PC-9 (cell line): ENCODE data around the gene SPEG. TPM values are rescaled to one million over a fixed set of nuclear protein-coding genes. Genes with fewer than 3 reads are reported as not detected.

Experiments used
- BruUV-seq: library from RNA; stranded (reverse); fragments of 400-500 nt; replicated peaks from 2 replicates; lab custom pipeline; 2021; lab: Mats Ljungman, UMichigan
- CTCF ChIA-PET: fragments of 300-600 bp; sonication (Branson Sonifier 250); formaldehyde crosslinking; loops from one replicate; lab custom pipeline; 2022; ENCODE audit warnings: antibody characterized with exemption; lab: Charles Lee
- POLR2A ChIA-PET: fragments of 300-600 bp; sonication (Branson Sonifier 250); formaldehyde crosslinking; loops from one replicate; lab custom pipeline; 2022; ENCODE audit warnings: antibody characterized with exemption; ENCODE audit not compliant: unreplicated experiment; lab: Charles Lee
- DNase-seq, 2 experiments: peaks; one replicate each; pipeline versions ENCODE4 v3.0.0 to v3.0.0-alpha.2; 2015 to 2022; ENCODE audit warnings: mixed read lengths in 1 of 2
- H2AFZ ChIP-seq: fragments of 200-600 bp; sonication (generic); 2 replicates; pipeline ENCODE4 v1.8.1; 2017; ENCODE audit warnings: antibody characterized with exemption
- H3F3A ChIP-seq: fragments of 200-600 bp; sonication (generic); 2 replicates; pipeline ENCODE4 v1.8.1; 2017; ENCODE audit warnings: antibody characterized with exemption, mild to moderate bottlenecking, low read depth; ENCODE audit not compliant: insufficient read depth
- H3K27ac ChIP-seq: fragments of 200-600 bp; sonication (generic); 2 replicates; pipeline ENCODE4 v1.6.1; 2016; ENCODE audit warnings: mixed run types
- H3K27me3 ChIP-seq: fragments of 200-600 bp; sonication (generic); 2 replicates; pipeline ENCODE4 v1.6.1; 2016; ENCODE audit warnings: low read depth, mixed run types; ENCODE audit not compliant: insufficient read depth
- H3K36me3 ChIP-seq: fragments of 200-600 bp; sonication (generic); 2 replicates; pipeline ENCODE4 v1.6.1; 2016; ENCODE audit warnings: low read depth, mixed run types
- H3K4me1 ChIP-seq: fragments of 200-600 bp; sonication (generic); replicated peaks from 2 replicates; pipeline ENCODE4 v1.6.1; 2016; ENCODE audit warnings: mixed run types; ENCODE audit not compliant: insufficient read depth
- H3K4me2 ChIP-seq: fragments of 200-600 bp; sonication (generic); 2 replicates; pipeline ENCODE4 v1.6.1; 2017; ENCODE audit warnings: mixed run types
- H3K4me3 ChIP-seq: fragments of 200-600 bp; sonication (generic); 2 replicates; pipeline ENCODE4 v1.6.1; 2016; ENCODE audit warnings: mixed run types
- H3K79me2 ChIP-seq: fragments of 200-600 bp; sonication (generic); 2 replicates; pipeline ENCODE4 v1.6.1; 2017; ENCODE audit warnings: low read depth, mixed run types
- H3K9me2 ChIP-seq: fragments of 200-600 bp; sonication (generic); 2 replicates; pipeline ENCODE4 v1.8.1; 2017; ENCODE audit warnings: mild to moderate bottlenecking; ENCODE audit not compliant: insufficient read depth
- H3K9me3 ChIP-seq: fragments of 200-600 bp; sonication (generic); 2 replicates; pipeline ENCODE4 v1.8.1; 2016; ENCODE audit warnings: low read depth; ENCODE audit not compliant: insufficient read depth
- H4K20me1 ChIP-seq: fragments of 200-600 bp; sonication (generic); 2 replicates; pipeline ENCODE4 v1.8.1; 2017; ENCODE audit not compliant: insufficient read depth
- EZH2 ChIP-seq: fragments of 200-600 bp; sonication (generic); IDR thresholded peaks from 2 replicates; pipeline ENCODE4 v1.8.0; 2017; ENCODE audit warnings: antibody characterized with exemption, low read depth
- intact Hi-C: fragments of 100-400 bp; cut with micrococcal nuclease; formaldehyde crosslinking; loops from one replicate; pipeline ENCODE4 v1.10.0; 2022; ENCODE audit not compliant: unreplicated experiment
- total RNA-seq: library from RNA; stranded (reverse); gene quantifications from 2 replicates; pipeline ENCODE4 v1.2.3, GENCODE V29; 2021
- TF ChIP-seq, protein P1 (sequence below): fragments of 200-600 bp; sonication (generic); conservative IDR thresholded peaks from 2 replicates; pipeline ENCODE4 v1.6.1; 2017; ENCODE audit warnings: mixed run types, antibody characterized with exemption, mild to moderate bottlenecking, moderate library complexity

The SPEG gene
- total RNA-seq, 1 experiment from 2014 or later, result 46.8 TPM

DNA sequence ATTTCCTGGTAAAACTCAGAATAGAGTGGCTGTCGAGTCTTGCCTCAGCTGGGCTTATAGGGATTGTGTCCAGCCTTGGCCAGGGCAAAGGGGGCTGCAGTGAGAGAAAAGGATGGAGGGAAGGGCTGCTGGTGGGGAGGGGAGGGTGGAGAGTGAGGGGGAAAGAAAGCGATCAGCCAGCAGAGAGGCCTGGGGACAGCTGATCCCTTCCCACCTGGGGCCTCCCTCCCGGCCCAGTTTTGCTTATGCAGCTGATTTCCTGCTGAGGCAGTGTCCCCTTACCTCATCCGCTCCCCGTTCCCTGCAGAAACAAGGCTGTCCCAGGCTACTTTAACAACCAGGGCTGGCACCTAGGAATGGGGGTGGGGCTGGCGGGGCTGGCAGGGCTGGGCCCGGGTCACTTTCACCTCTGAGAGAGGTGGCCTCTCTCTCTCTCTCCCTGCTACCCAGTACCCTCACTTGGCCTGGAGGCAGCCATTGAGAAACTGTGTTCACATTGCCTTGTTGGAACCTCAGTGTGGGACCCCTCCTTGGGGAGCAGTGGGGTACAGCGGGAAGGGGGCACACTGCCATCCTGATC lies 51.8 kb downstream of the SPEG start:
- H3K27ac ChIP-seq, result no peak overlapping the region
- intact Hi-C loops, result no loop called here
- H3K4me1 ChIP-seq, result no peaks in the 10 kb centered on the region
- H3K9me2 ChIP-seq, result no peaks in the 10 kb centered on the region
- DNase-seq, result no peak
- no peaks in the 10 kb centered on the region for H4K20me1 ChIP-seq
- CTCF ChIA-PET, result interaction anchor here (0.5 to 0.6 kb wide), 2 partner anchors 25 to 48 kb away, joined by 4 to 19 read pairs; no protein-coding TSS in a partner anchor
- no TSS peak for BruUV-seq
- no peak overlapping the region for H3K4me2 ChIP-seq
- no peaks in the 10 kb centered on the region for H3K36me3 ChIP-seq
- POLR2A ChIA-PET, result no interaction called here
- H2AFZ ChIP-seq, result no peak overlapping the region
- H3F3A ChIP-seq, result no peaks in the 10 kb centered on the region
- no peak for TF ChIP-seq EZH2
- TF ChIP-seq, protein P1, sequence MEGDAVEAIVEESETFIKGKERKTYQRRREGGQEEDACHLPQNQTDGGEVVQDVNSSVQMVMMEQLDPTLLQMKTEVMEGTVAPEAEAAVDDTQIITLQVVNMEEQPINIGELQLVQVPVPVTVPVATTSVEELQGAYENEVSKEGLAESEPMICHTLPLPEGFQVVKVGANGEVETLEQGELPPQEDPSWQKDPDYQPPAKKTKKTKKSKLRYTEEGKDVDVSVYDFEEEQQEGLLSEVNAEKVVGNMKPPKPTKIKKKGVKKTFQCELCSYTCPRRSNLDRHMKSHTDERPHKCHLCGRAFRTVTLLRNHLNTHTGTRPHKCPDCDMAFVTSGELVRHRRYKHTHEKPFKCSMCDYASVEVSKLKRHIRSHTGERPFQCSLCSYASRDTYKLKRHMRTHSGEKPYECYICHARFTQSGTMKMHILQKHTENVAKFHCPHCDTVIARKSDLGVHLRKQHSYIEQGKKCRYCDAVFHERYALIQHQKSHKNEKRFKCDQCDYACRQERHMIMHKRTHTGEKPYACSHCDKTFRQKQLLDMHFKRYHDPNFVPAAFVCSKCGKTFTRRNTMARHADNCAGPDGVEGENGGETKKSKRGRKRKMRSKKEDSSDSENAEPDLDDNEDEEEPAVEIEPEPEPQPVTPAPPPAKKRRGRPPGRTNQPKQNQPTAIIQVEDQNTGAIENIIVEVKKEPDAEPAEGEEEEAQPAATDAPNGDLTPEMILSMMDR, result no peak
- H3K27me3 ChIP-seq, result no peaks in the 10 kb centered on the region
- no peak overlapping the region for H3K4me3 ChIP-seq
- H3K79me2 ChIP-seq, result no peaks in the 10 kb centered on the region
- H3K9me3 ChIP-seq, result no peaks in the 10 kb centered on the region

DNA sequence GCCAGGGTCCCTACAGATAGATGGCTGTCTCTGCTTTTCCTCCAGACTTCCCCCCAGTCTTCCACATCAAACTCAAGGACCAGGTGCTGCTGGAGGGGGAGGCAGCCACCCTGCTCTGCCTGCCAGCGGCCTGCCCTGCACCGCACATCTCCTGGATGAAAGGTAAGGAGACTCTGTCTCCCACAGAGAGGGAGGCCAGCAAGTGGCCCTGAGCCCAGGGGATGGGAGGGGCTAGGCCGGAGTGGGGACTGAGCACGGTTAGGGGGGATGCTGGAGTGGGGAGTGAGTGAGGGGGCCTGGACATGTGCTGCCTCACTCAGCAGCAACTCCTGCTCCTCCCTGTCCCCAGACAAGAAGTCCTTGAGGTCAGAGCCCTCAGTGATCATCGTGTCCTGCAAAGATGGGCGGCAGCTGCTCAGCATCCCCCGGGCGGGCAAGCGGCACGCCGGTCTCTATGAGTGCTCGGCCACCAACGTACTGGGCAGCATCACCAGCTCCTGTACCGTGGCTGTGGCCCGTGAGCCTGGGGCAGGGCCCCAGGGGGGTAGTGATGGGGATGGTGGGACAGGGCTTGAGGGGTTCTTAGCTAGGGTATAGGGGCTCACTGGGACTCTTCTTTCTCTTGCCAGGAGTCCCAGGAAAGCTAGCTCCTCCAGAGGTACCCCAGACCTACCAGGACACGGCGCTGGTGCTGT lies 53.7 kb downstream of the SPEG start:
- BruUV-seq, result no TSS peak
- no peak overlapping the region for H3K4me3 ChIP-seq
- no peak for DNase-seq
- intact Hi-C loops, result no loop called here
- CTCF ChIA-PET, result no interaction called here
- H4K20me1 ChIP-seq, result no peaks in the 10 kb centered on the region
- no peaks in the 10 kb centered on the region for H3K9me2 ChIP-seq
- H3K4me1 ChIP-seq, result no peaks in the 10 kb centered on the region
- no peak overlapping the region for H3K4me2 ChIP-seq
- H3K79me2 ChIP-seq, result no peaks in the 10 kb centered on the region
- no peaks in the 10 kb centered on the region for H3K36me3 ChIP-seq
- H3F3A ChIP-seq, result no peaks in the 10 kb centered on the region
- no peak overlapping the region for H3K27ac ChIP-seq
- no peak overlapping the region for H2AFZ ChIP-seq
- no peaks in the 10 kb centered on the region for H3K27me3 ChIP-seq
- POLR2A ChIA-PET, result no interaction called here
- TF ChIP-seq, protein P1, result no peak
- TF ChIP-seq EZH2, result no peak
- H3K9me3 ChIP-seq, result no peaks in the 10 kb centered on the region

DNA sequence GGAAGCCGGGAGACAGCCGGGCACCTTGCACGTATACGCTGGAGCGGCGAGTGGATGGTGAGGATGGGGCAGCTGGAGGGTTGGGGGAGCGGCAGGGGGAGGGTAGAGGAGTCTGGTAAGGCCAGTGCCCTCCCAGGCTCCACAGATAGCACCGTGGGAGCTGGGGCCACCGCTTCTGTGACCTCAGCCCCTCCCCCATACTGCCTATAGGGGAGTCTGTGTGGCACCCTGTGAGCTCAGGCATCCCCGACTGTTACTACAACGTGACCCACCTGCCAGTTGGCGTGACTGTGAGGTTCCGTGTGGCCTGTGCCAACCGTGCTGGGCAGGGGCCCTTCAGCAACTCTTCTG lies 54.2 kb downstream of the SPEG start:
- Histone ChIP-seq H3K9me3 (no peaks in the 10 kb centered on the region), H2AFZ (no peak overlapping the region), H3K4me2 (no peak overlapping the region), H3K79me2 (no peaks in the 10 kb centered on the region), H3K4me3 (no peak overlapping the region), H3K9me2 (no peaks in the 10 kb centered on the region), H4K20me1 (no peaks in the 10 kb centered on the region), H3K27ac (no peak overlapping the region), H3K4me1 (no peaks in the 10 kb centered on the region), H3K27me3 (no peaks in the 10 kb centered on the region), H3K36me3 (no peaks in the 10 kb centered on the region), H3F3A (no peaks in the 10 kb centered on the region)
- no peak for DNase-seq
- ChIA-PET CTCF (no interaction called here), POLR2A (no interaction called here)
- no TSS peak for BruUV-seq
- intact Hi-C loops, result no loop called here
- TF ChIP-seq, protein P1, result no peak
- no peak for TF ChIP-seq EZH2
